GM19035 (cell line): ENCODE results near the gene TSPAN9.

Experiments
- ATAC-seq: cut with Tn5 transposase; IDR thresholded peaks from one replicate; pipeline ENCODE4 v1.9.1; 2021; ENCODE audit not compliant: unreplicated experiment

Gene TSPAN9

DNA sequence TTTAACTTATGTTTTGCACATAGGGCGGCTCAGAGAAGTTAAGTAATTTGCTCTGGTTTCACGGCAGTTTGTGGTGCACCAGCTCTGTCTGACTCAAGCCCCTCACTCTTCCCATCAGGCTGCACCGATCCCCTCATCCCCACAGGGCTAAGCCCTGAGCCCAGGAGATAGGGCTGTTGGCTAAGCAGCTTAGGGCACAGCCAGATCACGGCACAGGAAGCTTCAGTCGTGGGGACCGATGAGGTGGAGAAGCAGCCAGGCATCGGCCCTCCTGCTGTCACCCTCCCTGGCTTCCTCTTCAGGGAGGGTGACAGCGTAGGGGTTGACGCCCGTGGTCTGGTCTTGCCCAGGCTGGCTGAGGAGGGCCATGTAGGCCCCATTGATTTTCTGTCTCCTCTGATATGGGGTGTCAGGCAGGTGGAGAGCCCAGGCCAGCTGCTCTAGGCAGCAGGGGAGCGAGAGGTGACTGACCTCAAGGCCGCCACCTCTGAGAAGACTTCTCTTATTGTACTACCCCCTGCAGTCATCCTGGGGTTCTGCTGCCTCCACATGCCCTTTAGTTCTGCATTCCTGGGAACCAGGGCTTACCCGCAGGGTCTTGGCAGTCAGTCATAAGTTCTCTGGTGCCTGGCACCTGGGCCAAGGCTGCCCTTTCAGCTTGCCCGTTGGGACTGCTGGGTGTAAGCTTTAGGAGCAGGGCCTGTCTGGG, 166.4 kb downstream of the TSPAN9 start:
- ATAC-seq, result no peak

DNA sequence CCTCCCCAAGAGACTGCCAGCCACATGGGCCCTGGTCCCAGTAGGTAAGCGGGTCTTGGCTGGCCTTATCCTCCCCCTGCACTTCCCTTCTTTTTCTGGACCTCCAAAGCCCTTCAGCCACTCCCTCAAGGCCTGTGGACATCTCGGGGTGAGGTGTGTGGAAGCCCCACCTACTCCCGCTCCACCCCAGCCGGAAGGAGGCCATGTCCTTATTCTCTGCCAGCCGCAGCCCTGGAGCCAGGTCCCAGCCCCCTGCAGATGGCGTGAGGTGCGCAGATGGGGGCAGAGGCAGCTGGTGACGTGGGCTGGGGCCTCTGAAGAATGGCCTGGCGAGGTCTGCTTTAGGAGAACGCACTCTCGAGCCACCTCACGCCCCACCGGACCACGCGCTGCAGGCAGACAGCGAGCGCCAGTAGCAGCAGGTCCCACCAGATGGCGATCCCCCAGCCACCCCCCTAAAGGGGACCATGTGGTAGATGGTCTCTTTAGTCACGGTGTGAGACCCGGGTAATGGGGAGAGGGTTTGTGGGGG, 167.1 kb downstream of the TSPAN9 start:
- ATAC-seq, result no peak

DNA sequence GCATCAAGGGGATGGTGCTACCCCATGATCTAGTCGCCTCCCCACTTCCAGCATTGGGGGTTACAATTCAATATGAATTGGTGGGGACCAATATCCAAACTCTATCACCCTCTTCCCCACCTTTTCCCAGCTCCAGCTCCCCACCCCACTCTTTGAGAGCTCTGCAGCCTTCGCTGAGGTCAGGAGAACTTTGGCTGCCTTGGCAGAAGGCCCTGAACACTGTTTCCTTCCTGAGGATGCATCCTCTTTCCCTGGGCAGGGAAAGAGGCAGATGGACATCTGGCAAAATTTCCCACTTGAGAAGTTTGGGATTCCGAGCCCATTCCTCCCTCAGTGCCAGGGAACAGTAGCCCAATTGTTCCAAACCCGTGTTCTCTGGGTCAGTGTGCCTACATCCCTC, 169.1 kb downstream of the TSPAN9 start:
- no peak for ATAC-seq

DNA sequence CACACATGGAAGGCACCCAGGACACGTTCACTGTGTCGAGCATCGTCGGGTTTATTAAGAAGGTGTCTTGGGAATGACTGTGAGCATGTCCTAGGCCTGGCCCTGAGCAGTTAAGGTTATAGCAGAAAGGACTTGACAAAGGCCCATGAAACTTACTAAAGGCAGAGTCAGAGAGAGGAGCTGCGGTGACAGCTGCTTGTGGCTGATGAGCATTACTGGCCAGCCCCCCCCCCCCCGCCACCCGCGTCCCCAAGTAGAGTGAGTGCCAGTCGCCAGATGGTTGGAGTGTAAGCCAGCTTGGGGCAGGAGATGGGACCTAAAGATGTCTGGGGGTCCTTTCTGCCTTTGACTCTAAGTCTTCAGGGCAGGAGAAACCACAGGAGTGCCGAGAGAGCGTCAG, 169.9 kb downstream of the TSPAN9 start:
- ATAC-seq, result no peak

DNA sequence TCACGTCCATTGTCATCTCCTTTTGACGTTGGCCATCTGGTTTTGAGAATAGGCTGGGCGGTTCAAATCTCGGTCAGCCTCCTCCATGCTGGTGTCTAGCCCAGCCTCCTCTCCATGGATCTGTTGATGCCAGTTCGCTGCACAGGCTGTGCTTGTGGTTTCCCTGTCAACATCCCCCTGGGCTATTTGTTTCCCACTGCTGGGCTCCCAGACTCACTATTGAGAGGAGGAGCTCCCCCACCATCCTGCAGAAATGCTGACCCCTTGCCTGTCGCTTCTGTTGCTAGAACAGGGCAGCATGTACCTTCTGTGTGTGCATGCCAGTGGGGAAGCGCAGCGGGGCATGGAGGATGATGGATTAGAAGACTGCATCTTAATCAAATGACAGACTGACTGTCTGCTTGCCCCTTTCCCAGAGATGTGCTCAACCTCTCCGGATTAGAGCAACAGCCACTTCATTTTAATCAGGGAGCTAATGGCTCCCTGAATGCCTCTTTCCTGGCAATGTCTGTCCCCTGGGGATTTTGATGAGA, 170.5 kb downstream of the TSPAN9 start:
- no peak for ATAC-seq

DNA sequence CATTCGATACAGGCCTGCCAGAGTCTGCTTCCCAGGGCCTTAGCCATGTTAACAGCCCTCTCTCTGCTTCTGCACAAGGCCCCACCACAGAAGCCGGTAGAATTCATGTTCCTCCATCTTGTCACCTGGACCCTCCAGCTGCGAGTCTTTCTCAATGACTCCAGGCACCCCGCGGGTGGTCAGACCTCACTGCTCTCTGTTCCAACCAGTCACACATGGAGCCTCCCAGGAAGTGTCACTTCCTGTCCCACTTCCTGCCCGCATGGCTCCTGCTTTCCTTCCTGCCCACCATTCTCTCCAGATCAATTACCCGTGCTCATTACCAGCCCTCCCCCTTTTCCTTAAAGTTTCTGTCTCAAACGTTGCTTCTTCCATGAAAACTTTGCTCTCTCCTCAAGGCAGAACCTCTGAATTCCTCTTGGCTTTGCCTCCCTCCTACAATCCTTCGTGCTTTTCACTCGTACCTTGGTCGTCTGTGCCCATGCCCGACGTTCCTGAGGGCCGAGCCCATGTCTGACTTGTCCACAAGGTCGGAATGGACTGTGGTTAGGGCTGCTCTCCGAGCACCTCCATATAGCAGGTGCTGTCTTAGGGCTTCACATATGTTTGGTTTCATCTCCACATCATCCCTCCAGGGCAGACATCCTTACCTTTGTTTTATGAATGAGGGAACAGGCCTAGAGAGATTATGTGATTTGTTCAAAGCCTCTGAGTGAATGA, 172.1 kb downstream of the TSPAN9 start:
- ATAC-seq, result no peak

DNA sequence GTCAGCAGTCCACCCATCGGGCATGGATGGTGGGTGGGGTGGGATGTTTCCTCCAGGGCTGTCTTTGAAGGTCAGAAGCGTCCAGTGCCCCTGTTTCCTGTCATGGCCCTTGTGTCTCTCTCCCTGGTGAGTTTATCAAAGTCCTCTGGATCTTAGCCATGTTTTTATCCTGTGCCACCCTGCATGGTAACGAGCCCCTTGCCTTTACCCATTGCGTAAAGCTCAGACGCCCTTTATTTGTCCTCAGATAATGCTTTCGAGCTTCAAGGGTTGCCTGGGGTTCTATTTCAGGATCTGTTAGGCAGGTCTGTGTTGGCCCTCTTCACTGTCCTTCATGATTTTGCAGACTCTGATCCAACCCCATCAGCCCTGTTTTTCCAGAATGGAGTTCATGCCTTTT, 172.9 kb downstream of the TSPAN9 start:
- no peak for ATAC-seq

DNA sequence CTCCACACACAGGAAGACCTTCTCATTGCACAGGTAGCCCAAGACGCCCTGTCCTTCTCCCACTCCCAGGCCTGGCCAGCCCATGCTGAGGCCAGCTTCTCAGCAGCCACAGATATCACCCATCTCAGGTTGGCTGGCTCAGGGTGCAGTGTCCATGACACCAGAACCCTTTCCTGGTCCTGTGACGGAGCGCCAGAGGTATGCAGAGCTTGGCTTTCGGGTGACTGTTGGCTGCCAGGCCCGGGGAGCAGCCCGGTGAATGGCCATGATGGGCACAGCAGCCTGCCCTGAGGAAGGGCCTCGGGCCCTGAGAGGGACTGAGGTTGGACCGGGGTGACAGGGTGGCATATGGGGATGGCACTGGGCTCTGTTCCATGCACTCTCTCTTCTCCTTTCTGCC, 173.4 kb downstream of the TSPAN9 start:
- ATAC-seq, result no peak

DNA sequence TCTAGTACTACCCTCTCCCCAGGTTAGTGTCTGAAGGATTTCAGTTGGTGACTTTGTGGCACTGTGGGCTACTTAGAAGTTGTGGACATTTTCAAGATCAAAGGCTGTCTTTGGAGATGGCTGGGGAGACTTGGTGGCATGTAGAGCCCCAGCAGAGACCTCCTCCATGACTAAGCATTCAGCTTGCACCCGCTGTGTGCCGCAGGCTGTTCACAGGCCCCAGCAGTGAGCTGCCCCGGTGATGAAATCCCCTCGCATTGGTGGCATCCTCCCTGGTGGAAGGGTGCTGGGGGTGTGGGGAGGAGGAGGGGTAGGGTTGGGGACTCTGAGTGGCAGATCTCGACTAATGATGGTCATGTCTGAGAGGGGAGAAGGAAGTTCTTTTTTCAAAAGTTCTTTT, 173.9 kb downstream of the TSPAN9 start:
- ATAC-seq, result no peak

DNA sequence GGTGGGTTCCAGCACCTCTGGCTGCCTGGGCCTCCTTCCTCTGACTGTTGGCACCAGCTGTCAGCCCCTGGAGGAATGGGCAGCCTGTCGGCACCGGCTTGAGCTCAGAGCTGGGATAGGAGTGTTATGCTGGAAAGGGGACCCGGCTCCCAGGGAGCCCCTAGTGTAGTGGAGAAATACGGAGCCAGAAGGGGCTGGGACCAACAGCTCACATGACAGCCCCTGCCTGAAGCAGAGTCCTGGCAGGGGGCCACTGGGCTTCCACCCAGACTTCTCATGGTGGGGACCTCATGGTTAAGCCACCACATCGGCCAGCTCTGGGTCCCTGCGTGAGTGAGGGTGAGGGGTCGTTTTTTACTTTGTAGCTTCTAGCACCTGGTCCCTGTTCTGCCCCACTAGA, 174.5 kb downstream of the TSPAN9 start:
- ATAC-seq, result no peak

DNA sequence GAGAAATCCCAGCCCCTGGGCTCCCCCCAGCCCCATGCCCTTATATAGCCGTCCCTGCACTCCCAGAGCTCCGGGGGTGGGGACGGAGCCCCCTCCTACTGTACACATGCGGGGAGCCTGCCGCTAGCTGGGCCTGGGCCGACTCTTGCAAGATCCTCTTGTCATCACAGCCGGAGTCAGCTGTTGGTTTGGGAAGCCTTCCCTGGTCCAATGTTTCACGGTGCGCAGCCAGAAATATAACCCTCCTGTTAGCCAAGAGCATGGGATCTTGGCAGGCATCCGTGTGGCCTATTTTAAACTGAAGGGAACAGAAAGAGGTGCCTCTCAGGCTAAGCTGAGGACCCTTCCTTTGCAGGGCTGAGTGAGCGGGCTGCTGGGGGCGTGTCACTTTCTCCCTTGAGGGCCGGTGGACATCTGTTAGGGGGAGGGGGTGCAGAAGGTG, 175.3 kb downstream of the TSPAN9 start:
- no peak for ATAC-seq

DNA sequence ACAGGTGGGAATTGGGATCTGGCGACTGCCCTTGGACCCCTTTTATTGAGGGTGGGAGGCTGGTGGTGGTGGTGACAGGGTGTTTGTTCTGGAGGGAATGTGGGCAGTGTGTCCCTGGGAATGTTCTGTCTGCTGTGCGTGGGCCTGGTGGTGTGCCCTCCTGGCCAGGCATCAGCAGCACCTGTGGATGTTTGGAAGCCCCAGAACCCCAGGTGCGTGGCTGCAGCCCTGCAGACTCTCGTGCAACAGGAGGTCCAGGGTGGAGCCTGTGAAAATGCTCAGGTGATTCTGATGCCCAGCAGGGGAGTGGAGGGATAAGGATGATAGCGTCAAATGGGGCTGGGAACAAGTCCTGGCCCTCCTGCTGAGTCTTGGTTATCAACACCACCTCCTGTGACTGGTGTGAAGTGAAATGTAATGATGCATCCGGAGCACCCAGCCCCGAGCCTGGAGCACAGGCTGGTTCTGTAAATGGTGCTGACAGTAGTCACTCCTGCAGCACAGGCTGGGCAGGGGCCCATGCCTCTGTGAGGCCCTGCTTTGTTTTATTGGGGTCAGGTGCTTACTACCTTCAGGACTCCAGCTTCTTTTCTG, 176.6 kb downstream of the TSPAN9 start:
- no peak for ATAC-seq

DNA sequence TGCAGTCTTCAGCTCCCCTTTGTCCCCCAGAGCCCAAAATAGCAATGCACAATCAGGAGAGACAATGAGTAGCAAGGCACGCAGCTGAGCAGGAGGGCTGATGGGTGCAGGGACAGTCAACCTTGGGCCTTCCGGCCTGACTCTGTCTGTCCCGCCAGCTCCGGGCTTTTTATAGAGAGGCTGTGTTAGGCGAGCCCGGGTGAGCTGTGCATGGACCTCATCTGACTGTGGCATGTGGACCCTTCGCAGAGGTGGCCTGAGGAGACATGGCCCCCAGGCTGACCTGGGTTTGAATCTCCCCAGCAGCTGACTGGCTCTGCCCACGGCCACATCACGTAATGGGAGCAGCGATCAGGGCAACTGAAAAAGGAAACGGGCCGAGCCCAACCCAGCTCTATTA, 177.9 kb downstream of the TSPAN9 start:
- no peak for ATAC-seq

DNA sequence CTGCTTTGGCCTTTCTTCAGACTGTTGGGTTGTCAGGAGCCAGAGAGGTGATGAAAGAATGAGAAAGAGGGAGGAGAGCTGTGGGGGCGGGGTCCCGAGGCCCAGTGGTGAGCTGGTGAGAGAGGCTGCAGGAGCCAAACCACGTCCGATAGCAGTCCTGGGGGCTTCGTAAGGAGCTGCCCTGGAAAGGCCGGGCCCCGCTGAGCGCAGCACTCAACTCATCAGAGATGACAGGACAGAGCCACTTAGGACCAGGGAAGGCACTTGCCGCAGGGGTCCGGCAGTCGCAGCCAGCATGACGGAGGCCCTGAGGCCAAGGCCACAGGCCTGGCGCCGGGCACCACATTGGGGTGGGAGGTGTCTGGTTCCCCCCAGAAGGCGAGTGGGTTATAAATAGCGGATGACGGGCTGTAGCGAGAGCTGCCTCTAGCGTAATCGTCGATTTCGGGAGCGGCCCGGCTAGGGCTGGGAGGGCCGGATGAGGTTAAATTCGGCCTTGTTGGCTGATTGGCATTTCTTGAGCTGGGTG, 179.0 kb downstream of the TSPAN9 start:
- ATAC-seq, result no peak

DNA sequence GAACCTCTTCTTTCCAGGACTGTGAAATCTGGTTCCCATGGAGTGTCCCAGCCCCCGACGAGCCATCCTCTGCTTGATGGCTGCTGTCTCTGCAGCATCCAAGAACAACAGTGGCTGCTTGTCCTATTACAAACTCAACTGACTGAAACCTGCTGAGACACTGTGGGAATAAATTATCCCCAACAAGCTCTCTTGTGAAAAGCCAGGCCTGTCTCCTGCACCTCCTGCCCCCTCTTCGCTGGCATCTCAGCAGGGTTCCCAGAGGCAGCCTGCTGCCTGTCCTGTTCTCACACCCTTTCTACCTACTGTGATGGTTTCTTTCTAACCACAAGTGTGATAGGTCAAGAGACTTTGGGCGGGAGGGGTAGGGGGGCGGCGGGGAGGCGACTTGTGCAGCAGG, 180.2 kb downstream of the TSPAN9 start:
- ATAC-seq, result no peak

DNA sequence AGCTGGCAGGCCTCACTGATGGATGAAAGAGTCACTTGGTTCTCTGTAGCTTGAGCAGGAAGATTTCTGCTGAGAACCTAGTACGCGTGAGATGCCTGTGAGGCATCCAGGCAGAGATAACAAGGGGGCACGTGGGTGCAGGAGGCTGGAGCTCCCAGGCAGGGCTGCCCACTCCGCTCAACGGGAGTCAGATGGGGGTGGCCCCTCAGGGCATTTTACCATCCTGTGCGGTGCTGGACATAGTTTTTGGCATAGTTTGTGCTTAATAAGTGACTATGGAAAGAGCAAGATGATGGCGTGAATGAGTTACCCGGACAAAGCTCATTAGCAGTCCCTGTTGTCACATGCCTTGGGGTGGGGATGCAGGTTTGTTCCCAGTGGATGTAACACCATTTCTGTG, 182.8 kb downstream of the TSPAN9 start:
- ATAC-seq, result no peak

DNA sequence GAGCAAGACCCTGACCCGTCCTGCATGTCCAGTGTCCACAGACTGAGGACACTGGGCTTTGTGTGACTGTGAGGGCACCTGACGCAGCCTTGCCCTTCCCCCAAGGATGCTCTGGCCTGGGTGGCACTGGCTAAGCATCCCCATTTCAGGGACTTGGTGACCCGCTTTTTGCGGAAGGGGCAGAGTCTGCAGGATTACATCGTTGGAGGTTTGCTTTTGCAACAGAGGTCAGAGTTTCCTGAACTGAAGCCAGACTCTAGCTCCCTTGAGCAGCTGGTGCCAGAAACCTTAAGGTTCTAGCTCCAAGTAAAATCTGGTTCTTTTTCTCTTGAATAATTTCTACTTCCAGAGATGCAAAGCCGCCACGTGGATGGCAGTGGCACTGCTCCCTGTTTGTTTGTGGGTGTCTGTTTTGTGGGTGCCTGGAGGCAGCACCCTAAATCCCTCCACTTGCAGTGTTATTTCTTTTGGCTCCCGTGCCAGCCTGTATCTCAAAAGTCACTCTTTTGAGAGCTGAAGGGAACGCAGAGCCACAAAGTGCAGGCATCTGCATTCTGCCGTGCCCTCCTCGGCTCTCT, 184.7 kb downstream of the TSPAN9 start:
- no peak for ATAC-seq

DNA sequence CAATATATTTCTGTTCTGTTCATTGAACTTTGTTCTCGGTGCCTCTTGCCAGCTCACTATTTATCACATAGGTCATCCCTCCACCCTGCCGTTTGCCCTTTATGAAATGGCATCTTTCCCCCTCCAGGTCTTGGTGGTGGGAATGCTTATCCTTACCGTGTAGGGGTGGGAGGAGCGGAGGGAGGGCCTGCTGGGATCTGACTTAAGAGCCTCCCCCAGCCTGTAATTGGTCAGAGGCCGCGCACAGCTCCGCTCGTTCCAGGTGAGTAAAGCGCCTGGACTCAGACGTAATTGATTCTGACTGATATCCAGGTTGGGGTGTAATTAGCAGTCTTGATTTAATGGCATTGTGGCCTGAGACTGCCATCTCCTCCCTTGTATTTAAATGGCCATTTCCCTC, 185.3 kb downstream of the TSPAN9 start:
- ATAC-seq, result no peak

DNA sequence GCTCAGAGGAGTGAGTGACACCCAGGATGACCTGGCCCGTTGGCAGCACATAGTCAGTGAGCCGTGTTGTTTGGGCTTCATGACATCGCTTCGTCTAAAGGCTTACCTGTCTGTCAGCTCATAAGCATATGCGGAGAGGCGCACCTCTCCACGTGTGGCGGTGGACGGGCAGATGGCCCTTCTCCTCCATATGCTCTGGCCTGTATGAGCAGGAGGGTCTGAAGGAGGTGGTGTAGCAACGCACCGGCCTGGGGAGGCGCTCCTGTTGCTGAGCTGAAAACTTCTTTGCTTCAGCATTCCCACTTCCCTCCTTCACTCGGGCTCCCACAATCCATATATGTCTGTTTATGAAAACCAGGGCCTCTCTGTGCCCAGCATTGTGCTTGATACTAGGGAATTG, 186.1 kb downstream of the TSPAN9 start:
- ATAC-seq, result no peak

DNA sequence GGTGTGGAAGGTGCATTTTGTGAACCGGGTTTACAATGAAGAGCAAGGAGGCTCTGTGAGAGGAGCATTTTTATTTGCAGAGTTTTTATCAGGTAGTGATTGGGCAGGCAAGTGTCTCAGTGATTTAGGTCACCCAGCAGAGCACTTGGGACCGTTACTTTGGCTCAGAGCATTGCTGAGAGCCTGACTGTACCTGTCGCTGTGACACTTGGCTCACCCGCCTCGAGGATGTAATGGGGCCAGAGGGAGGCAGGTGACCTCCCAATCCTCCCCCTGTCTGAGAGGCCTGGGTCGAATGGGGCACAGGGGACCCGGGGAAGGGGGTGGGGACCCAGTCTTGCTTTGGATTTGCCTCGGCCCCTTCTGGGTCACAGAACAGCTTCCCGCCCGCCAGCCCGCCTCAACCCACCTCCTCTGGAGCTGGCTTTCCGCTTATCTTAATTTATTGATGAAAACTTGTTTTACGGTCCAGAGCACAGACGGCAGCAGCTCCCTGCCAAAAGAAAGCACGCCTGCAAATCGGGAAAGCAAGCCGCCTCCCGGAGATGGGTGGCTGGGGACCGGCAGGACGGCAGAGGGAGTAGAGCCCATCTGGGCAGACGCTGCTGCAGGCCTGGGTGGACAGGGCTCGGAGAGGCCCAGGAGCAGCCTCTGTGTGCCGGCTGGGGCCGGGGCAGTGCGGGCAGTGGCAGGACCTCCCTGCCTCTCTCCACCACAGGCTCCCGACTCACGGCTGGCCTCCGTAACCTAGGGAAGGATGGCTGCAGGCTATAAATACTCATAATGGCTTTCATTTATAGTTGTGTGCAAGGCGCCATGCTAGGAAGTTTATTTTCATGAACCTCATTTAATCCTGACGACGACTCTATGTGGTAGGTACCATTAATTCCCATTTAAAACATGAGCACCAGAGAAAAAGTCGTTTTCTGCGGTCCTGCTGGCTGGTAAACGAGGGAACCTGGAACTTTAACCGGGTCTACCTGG, 187.1 kb downstream of the TSPAN9 start:
- ATAC-seq, result no peak
